Skeletal muscle cell (primary cell): ENCODE data around the gene REC8.

Source experiments
- DNase-seq: peaks from one replicate; pipeline ENCODE4 v3.0.0-alpha.2; 2010; ENCODE audit warnings: low read depth
- H3K4me3 ChIP-seq: 2 replicates; pipeline ENCODE4 v1.5.1; 2011; ENCODE audit warnings: low read depth, mild to moderate bottlenecking, control low read depth, low read length, moderate library complexity

REC8 gene

GRCh38 chr14:24151404-24152080, 20.3 kb upstream of the REC8 start:
- DNase-seq: no peak
- H3K4me3 ChIP-seq: no peak overlapping the region

GRCh38 chr14:24155100-24155499, 16.8 kb upstream of the REC8 start:
- H3K4me3 ChIP-seq: no peak overlapping the region
- no peak for DNase-seq

- no peak for DNase-seq
- H3K4me3 ChIP-seq: no peak overlapping the region
These were observed 15.0 kb upstream of the REC8 start for GRCh38 chr14:24156840-24157239.

GRCh38 chr14:24157331-24157730, 14.5 kb upstream of the REC8 start:
- H3K4me3 ChIP-seq: no peak overlapping the region
- DNase-seq: no peak

GRCh38 chr14:24159777-24160498, 11.9 kb upstream of the REC8 start:
- H3K4me3 ChIP-seq: no peak overlapping the region
- no peak for DNase-seq

GRCh38 chr14:24160499-24160849, 11.4 kb upstream of the REC8 start:
- no peak for DNase-seq
- no peak overlapping the region for H3K4me3 ChIP-seq

GRCh38 chr14:24160850-24161804, 10.8 kb upstream of the REC8 start, which contains the start of gene IRF9:
Gene IRF9 (plus strand): TSS chr14:24161265. CDS start chr14:24162145, 880 bp downstream.
- H3K4me3 ChIP-seq: peak within 1 kb of the TSS; percentile 67
- DNase-seq: peak; percentile 69

GRCh38 chr14:24162093-24162492, 9.8 kb upstream of the REC8 start:
- no peak for DNase-seq
- H3K4me3 ChIP-seq: peak overlapping the region; percentile 67

GRCh38 chr14:24164518-24164991, 7.3 kb upstream of the REC8 start:
- no peak for DNase-seq
- H3K4me3 ChIP-seq: no peak overlapping the region

GRCh38 chr14:24165785-24166184, 6.1 kb upstream of the REC8 start:
- no peak for DNase-seq
- H3K4me3 ChIP-seq: no peak overlapping the region

- H3K4me3 ChIP-seq: no peak overlapping the region
- DNase-seq: no peak
These were observed 4.3 kb upstream of the REC8 start for GRCh38 chr14:24167469-24168114.

GRCh38 chr14:24172261-24172860, 481 bp downstream of the REC8 start:
- DNase-seq: no peak
- peak overlapping the region; percentile 30 for H3K4me3 ChIP-seq

GRCh38 chr14:24172871-24173281, 996 bp downstream of the REC8 start:
- no peak overlapping the region for H3K4me3 ChIP-seq
- DNase-seq: no peak

GRCh38 chr14:24176599-24176998, 4.7 kb downstream of the REC8 start:
- DNase-seq: no peak
- H3K4me3 ChIP-seq: no peak overlapping the region

- H3K4me3 ChIP-seq: no peak overlapping the region
- no peak for DNase-seq
These were observed 5.4 kb downstream of the REC8 start for GRCh38 chr14:24177041-24177825.

- DNase-seq: no peak
- no peak overlapping the region for H3K4me3 ChIP-seq
These were observed 6.0 kb downstream of the REC8 start for GRCh38 chr14:24177891-24178290.

GRCh38 chr14:24178399-24179178, 6.7 kb downstream of the REC8 start:
- no peak for DNase-seq
- no peak overlapping the region for H3K4me3 ChIP-seq
